NB4 (cell line): Measurements from ENCODE around the gene NSUN6.

Experiments used
- MYC ChIP-seq: IDR thresholded peaks from 2 replicates; pipeline ENCODE4 v1.6.1; 2011; ENCODE audit warnings: low read depth, low read length
- POLR2A ChIP-seq: IDR thresholded peaks from 2 replicates; pipeline ENCODE4 v1.6.1; 2011; ENCODE audit warnings: mild to moderate bottlenecking; ENCODE audit not compliant: insufficient read length; ENCODE audit errors: extremely low read depth
- TF ChIP-seq, protein P1 (sequence below): IDR thresholded peaks from one replicate; pipeline ENCODE4 v1.5.1; 2012; ENCODE audit warnings: low read depth, low read length
- TF ChIP-seq, protein P2 (sequence below): IDR thresholded peaks from 2 replicates; pipeline ENCODE4 v1.6.1; 2011; ENCODE audit warnings: low read depth, low read length

DNA sequence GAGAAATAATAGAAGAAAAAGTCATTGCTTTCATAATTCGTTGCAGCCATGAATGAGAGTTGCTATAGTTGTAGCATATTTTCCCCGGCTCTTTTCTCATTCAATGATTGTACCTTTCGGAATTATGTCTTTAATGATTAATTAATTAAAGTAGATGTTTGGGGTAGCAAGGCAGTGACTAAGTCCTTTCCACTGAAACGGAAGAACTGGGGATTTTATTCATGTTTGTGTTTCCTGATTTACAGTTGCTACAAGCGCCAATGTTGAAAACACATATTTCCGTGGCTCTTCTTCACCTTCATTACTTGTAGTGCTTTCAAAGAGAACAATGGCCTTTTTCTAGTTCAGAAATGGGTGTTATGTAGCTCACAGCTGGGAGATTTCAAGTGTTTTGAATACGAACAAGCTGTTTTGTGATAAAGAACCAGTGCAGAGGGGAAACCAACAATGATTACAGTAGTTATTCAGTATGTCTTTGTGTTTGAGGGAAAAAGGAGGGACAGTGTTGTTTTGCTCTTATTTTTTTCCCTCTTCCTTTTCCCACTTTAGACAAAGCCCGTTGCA lies 153.5 kb downstream of the NSUN6 start:
- TF ChIP-seq, protein P1, sequence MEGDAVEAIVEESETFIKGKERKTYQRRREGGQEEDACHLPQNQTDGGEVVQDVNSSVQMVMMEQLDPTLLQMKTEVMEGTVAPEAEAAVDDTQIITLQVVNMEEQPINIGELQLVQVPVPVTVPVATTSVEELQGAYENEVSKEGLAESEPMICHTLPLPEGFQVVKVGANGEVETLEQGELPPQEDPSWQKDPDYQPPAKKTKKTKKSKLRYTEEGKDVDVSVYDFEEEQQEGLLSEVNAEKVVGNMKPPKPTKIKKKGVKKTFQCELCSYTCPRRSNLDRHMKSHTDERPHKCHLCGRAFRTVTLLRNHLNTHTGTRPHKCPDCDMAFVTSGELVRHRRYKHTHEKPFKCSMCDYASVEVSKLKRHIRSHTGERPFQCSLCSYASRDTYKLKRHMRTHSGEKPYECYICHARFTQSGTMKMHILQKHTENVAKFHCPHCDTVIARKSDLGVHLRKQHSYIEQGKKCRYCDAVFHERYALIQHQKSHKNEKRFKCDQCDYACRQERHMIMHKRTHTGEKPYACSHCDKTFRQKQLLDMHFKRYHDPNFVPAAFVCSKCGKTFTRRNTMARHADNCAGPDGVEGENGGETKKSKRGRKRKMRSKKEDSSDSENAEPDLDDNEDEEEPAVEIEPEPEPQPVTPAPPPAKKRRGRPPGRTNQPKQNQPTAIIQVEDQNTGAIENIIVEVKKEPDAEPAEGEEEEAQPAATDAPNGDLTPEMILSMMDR, result no peak
- TF ChIP-seq POLR2A (no peak), MYC (no peak)
- TF ChIP-seq, protein P2, sequence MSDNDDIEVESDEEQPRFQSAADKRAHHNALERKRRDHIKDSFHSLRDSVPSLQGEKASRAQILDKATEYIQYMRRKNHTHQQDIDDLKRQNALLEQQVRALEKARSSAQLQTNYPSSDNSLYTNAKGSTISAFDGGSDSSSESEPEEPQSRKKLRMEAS, result no peak
